Panc1 (cell line): Measurements from ENCODE around the gene RPS2. TPM values are rescaled to one million over a fixed set of nuclear protein-coding genes. Genes with fewer than 3 reads are reported as not detected.
A peak's percentile ranks its signal among the peaks of the same experiment; 100 is the strongest.

Source experiments
- ATAC-seq: fragments of 200-7000 bp; cut with Tn5 transposase; 2 replicates; pipeline ENCODE4 v1.9.1; 2020; ENCODE audit warnings: mild to moderate bottlenecking, moderate library complexity
- BruUV-seq: library from RNA; stranded (reverse); fragments of 400-500 nt; replicated peaks from 2 replicates; lab custom pipeline; 2021; lab: Mats Ljungman, UMichigan
- CTCF ChIA-PET: fragments of 300-600 bp; sonication (Branson Sonifier 250); formaldehyde crosslinking; loops from one replicate; lab custom pipeline; 2022; ENCODE audit warnings: antibody characterized with exemption; lab: Charles Lee
- POLR2A ChIA-PET: fragments of 300-600 bp; sonication (Branson Sonifier 250); formaldehyde crosslinking; loops from one replicate; lab custom pipeline; 2022; ENCODE audit warnings: antibody characterized with exemption; lab: Charles Lee
- DNase-seq: peaks from one replicate; pipeline ENCODE4 v3.0.0-alpha.2; 2010; ENCODE audit warnings: low read depth, low spot score
- H3K27ac ChIP-seq: 2 replicates; pipeline ENCODE4 v1.5.1; 2011; ENCODE audit warnings: mild to moderate bottlenecking, low read length, inconsistent platforms
- H3K27me3 ChIP-seq: fragments of 200-500 bp; sonication (Bioruptor generic); 2 replicates; pipeline ENCODE4 v1.6.0; 2014; ENCODE audit warnings: low read length, inconsistent platforms; ENCODE audit not compliant: control insufficient read depth, insufficient read depth
- H3K36me3 ChIP-seq: fragments of 200-500 bp; sonication (Bioruptor generic); 2 replicates; pipeline ENCODE4 v1.5.1; 2014; ENCODE audit warnings: inconsistent platforms, mild to moderate bottlenecking, low read length, moderate library complexity; ENCODE audit not compliant: control insufficient read depth, insufficient read depth
- H3K4me1 ChIP-seq: 2 replicates; pipeline ENCODE4 v1.5.1; 2011; ENCODE audit warnings: inconsistent platforms, mild to moderate bottlenecking, low read length, moderate library complexity; ENCODE audit not compliant: control insufficient read depth, insufficient read depth
- H3K4me3 ChIP-seq, 2 experiments: 2 replicates each; pipeline ENCODE4 v1.5.1; 2011 to 2012; ENCODE audit warnings: low read depth in 2 of 2, low read length in 2 of 2, mild to moderate bottlenecking in 2 of 2, inconsistent platforms in 1 of 2, moderate library complexity in 1 of 2
- H3K9me3 ChIP-seq: fragments of 200-500 bp; sonication (Bioruptor generic); 2 replicates; pipeline ENCODE4 v1.5.1; 2014; ENCODE audit warnings: low read depth, mild to moderate bottlenecking, inconsistent platforms, low read length, moderate library complexity; ENCODE audit not compliant: control insufficient read depth, insufficient read depth
- POLR2AphosphoS5 ChIP-seq: IDR thresholded peaks from 2 replicates; pipeline ENCODE4 v1.6.1; 2012; ENCODE audit warnings: mild to moderate bottlenecking, low read depth, low read length, moderate library complexity
- SIN3A ChIP-seq: IDR thresholded peaks from 2 replicates; pipeline ENCODE4 v1.6.1; 2012; ENCODE audit warnings: low read depth, mild to moderate bottlenecking, low read length, moderate library complexity, borderline replicate concordance; ENCODE audit not compliant: insufficient read depth
- TCF7L2 ChIP-seq: IDR thresholded peaks from 2 replicates; pipeline ENCODE4 v1.6.1; 2011; ENCODE audit warnings: mild to moderate bottlenecking, low read depth, low read length, inconsistent platforms
- in situ Hi-C: cut with HindIII; loops from 2 replicates; pipeline ENCODE4 v1.10.0; 2016; ENCODE audit warnings: low sequenced_read_pairs, low pct_unique_long_range_greater_than_20kb
- intact Hi-C: fragments of 100-400 bp; cut with micrococcal nuclease; formaldehyde crosslinking; loops from one replicate; pipeline ENCODE4 v1.10.0; 2022; ENCODE audit not compliant: unreplicated experiment
- total RNA-seq: library from RNA; stranded (reverse); gene quantifications from one replicate; pipeline ENCODE4 v1.2.1, GENCODE V29; 2021; ENCODE audit not compliant: unreplicated experiment
- TF ChIP-seq, protein P1 (sequence below): fragments of 450-650 bp; IDR thresholded peaks from 2 replicates; pipeline ENCODE4 v1.5.1; 2017; ENCODE audit warnings: mild to moderate bottlenecking
- TF ChIP-seq, protein P2 (sequence below), 2 experiments: IDR thresholded peaks; 2 replicates each; pipeline ENCODE4 v1.6.1; 2011 to 2012; ENCODE audit warnings: low read depth in 2 of 2, control low read depth in 1 of 2, low read length in 1 of 2, mild to moderate bottlenecking in 1 of 2, moderate library complexity in 1 of 2; ENCODE audit not compliant: insufficient read depth in 1 of 2

Gene RPS2
- total RNA-seq, 1 experiment from 2014 or later: 2,794 TPM

DNA sequence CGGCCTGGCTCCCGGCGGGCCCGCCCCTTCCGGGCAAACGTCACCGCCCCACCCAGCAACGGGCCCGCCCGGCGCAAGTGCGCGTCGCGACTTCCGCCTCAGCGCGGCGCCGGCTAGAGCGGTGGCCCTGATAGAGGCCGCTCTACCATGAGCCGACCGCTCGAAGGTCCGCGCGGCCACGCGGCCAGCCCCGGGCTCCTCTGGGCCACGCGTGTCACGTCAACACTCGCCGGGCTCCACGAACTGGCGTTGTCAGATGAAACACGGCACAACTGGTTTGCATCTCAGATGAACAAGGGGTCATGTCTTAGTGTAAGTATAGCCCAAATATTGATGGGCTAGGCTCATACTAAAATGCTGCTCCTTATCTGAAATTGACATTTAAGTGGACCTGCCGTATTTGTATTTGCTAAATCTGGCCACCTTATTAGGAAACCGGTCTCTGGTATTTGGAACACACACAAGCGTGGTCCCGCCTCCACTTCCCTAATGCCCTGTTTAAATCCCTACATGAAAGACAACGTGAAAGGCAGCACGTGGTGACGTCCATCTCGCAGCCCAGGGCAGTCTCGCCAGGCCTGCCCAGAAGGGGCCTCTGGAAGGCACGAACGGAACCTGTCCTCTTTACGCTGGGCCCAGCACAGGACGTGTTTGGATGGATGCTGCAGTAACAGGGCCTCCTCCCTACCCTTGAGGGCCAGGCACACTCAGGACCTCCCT, 45.3 kb upstream of the RPS2 start, which contains the start of gene ZNF598:
ZNF598 (minus strand) TSS at position 31 of the 720 bp plus-strand sequence.
- BruUV-seq: TSS peak; percentile 99
- in situ Hi-C loops: no loop called here
- ChIA-PET CTCF (no interaction called here), POLR2A (no interaction called here)
- peak within 1 kb of the TSS; percentile 100 for H3K27ac ChIP-seq
- DNase-seq (no peak), ATAC-seq (peak; percentile 94)
- no peaks in the 10 kb centered on the region for H3K27me3 ChIP-seq
- H3K9me3 ChIP-seq: no peaks in the 10 kb centered on the region
- H3K4me1 ChIP-seq: peaks cover 36% of the 10 kb centered on the region
- H3K4me3 ChIP-seq: peak within 1 kb of the TSS; percentile 85 to 94
- no peaks in the 10 kb centered on the region; the same call in 1 of the 2 replicates for H3K36me3 ChIP-seq
- intact Hi-C loops: no loop called here
- peak; percentile 37; the same call in 1 of the 2 replicates for TF ChIP-seq TCF7L2
- TF ChIP-seq, protein P1, sequence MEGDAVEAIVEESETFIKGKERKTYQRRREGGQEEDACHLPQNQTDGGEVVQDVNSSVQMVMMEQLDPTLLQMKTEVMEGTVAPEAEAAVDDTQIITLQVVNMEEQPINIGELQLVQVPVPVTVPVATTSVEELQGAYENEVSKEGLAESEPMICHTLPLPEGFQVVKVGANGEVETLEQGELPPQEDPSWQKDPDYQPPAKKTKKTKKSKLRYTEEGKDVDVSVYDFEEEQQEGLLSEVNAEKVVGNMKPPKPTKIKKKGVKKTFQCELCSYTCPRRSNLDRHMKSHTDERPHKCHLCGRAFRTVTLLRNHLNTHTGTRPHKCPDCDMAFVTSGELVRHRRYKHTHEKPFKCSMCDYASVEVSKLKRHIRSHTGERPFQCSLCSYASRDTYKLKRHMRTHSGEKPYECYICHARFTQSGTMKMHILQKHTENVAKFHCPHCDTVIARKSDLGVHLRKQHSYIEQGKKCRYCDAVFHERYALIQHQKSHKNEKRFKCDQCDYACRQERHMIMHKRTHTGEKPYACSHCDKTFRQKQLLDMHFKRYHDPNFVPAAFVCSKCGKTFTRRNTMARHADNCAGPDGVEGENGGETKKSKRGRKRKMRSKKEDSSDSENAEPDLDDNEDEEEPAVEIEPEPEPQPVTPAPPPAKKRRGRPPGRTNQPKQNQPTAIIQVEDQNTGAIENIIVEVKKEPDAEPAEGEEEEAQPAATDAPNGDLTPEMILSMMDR: no peak
- TF ChIP-seq POLR2AphosphoS5: peak; percentile 93
- peak; percentile 52; the same call in 1 of the 2 replicates for TF ChIP-seq SIN3A
- TF ChIP-seq, protein P2, sequence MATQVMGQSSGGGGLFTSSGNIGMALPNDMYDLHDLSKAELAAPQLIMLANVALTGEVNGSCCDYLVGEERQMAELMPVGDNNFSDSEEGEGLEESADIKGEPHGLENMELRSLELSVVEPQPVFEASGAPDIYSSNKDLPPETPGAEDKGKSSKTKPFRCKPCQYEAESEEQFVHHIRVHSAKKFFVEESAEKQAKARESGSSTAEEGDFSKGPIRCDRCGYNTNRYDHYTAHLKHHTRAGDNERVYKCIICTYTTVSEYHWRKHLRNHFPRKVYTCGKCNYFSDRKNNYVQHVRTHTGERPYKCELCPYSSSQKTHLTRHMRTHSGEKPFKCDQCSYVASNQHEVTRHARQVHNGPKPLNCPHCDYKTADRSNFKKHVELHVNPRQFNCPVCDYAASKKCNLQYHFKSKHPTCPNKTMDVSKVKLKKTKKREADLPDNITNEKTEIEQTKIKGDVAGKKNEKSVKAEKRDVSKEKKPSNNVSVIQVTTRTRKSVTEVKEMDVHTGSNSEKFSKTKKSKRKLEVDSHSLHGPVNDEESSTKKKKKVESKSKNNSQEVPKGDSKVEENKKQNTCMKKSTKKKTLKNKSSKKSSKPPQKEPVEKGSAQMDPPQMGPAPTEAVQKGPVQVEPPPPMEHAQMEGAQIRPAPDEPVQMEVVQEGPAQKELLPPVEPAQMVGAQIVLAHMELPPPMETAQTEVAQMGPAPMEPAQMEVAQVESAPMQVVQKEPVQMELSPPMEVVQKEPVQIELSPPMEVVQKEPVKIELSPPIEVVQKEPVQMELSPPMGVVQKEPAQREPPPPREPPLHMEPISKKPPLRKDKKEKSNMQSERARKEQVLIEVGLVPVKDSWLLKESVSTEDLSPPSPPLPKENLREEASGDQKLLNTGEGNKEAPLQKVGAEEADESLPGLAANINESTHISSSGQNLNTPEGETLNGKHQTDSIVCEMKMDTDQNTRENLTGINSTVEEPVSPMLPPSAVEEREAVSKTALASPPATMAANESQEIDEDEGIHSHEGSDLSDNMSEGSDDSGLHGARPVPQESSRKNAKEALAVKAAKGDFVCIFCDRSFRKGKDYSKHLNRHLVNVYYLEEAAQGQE (IDR thresholded peaks at IDR 0.05; ENCODE audit: insufficient read depth in 1 of 2, low read depth in 2 of 2, low read length in 1 of 2): peak in 1 of 2 experiments; percentile 41; a peak in 1 of 4 replicates

DNA sequence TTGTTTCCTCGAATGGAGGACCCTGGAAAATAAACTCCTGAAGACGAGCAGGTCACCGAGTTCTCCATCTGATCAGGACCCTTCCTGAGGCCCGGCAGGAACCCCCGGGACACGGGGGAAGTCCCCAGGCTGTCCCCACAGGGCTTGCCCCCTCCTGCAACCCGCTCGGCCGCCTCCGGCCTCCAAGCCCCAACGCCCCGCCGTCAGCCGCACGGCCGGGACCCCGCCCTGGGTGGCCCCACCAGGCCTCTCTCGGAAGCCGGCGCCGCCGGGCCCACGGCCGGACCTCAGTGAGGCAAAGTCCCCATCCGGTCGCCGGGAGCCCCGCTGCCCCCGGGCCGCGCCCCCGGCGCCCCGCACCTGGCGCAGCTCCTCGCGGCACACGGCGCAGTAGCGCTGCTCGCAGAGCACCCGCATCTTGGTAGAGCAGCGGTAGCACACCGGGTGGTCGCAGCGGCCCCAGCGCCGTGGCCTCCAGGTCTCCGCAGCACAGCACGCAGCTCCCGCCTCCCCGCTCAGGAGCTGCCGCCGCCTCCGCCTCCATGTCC, 44.6 kb upstream of the RPS2 start:
- intact Hi-C loops (no loop called here), in situ Hi-C loops (no loop called here)
- Histone ChIP-seq H3K4me3 (peak overlapping the region; percentile 85 to 94), H3K9me3 (no peaks in the 10 kb centered on the region), H3K4me1 (peaks cover 43% of the 10 kb centered on the region), H3K36me3 (no peaks in the 10 kb centered on the region; the same call in 1 of the 2 replicates), H3K27ac (peak overlapping the region; percentile 91), H3K27me3 (no peaks in the 10 kb centered on the region)
- CTCF ChIA-PET: no interaction called here
- DNase-seq (no peak), ATAC-seq (peak; percentile 39)
- BruUV-seq: no TSS peak
- TF ChIP-seq, protein P1: no peak
- TF ChIP-seq SIN3A: 0 out of 2 replicates have a peak, but pooled peaks have one; percentile 47
- POLR2A ChIA-PET: no interaction called here
